H7 (cell line): ENCODE data around the gene SLC35G2. TPM values are rescaled to one million over a fixed set of nuclear protein-coding genes. Genes with fewer than 3 reads are reported as not detected.
A peak's percentile ranks its signal among the peaks of the same experiment; 100 is the strongest.
"Not testable (repeated sequence)": the region's sequence is repeated elsewhere in the genome, so short reads cannot be mapped to it uniquely, and the experiment has no call there.

Source experiments
- DNase-seq: peaks from one replicate; pipeline ENCODE4 v3.0.0; 2012
- H3K27me3 ChIP-seq: 2 replicates; pipeline ENCODE4 v1.6.0; 2011; ENCODE audit warnings: mild to moderate bottlenecking, low read length; ENCODE audit not compliant: control insufficient read depth, insufficient read depth
- H3K36me3 ChIP-seq: replicated peaks from 2 replicates; pipeline ENCODE4 v1.5.1; 2011; ENCODE audit warnings: low read length; ENCODE audit not compliant: control insufficient read depth, insufficient read depth
- H3K4me3 ChIP-seq: 2 replicates; pipeline ENCODE4 v1.5.1; 2011; ENCODE audit warnings: low read depth, mild to moderate bottlenecking, control low read depth, low read length, moderate library complexity; ENCODE audit not compliant: insufficient read depth
- total RNA-seq: library from RNA; depleted of rRNA; stranded (reverse); fragments of >200 nt; shearing (Covaris generic); gene quantifications from 2 replicates; pipeline ENCODE4 v1.2.3, GENCODE V29; 2014; rRNA removed

SLC35G2 gene
- total RNA-seq, result 6.7 and 7.2 TPM in 2 replicates

- peak; percentile 89 for DNase-seq
Measured at GRCh38 chr3:136818769-136819391, at the start of gene SLC35G2. Gene SLC35G2, plus strand, starts transcription at chr3:136819126. Its CDS starts 35,335 bp downstream, at chr3:136854461.

GRCh38 chr3:136772709-136773108 is 46.2 kb upstream of the SLC35G2 start:
- DNase-seq, result no peak
- no peaks in the 10 kb centered on the region for H3K27me3 ChIP-seq
- H3K4me3 ChIP-seq, result no peak overlapping the region
- no peaks in the 10 kb centered on the region for H3K36me3 ChIP-seq

More at GRCh38 chr3:136818769-136819391, at the start of gene SLC35G2:
- H3K4me3 ChIP-seq, result peak within 1 kb of the TSS; percentile 78
- no peaks in the 10 kb centered on the region for H3K36me3 ChIP-seq
- peaks cover 8% of the 10 kb centered on the region for H3K27me3 ChIP-seq

GRCh38 chr3:136778865-136779264 is 40.1 kb upstream of the SLC35G2 start:
- H3K36me3 ChIP-seq, result no peaks in the 10 kb centered on the region
- no peak for DNase-seq
- H3K4me3 ChIP-seq, result no peak overlapping the region
- no peaks in the 10 kb centered on the region for H3K27me3 ChIP-seq

GRCh38 chr3:136780741-136781140 is 38.2 kb upstream of the SLC35G2 start:
- no peak for DNase-seq
- H3K36me3 ChIP-seq, result no peaks in the 10 kb centered on the region
- H3K27me3 ChIP-seq, result no peaks in the 10 kb centered on the region
- no peak overlapping the region for H3K4me3 ChIP-seq

GRCh38 chr3:136783708-136784191 is 35.2 kb upstream of the SLC35G2 start:
- DNase-seq, result no peak
- no peaks in the 10 kb centered on the region for H3K27me3 ChIP-seq
- H3K4me3 ChIP-seq, result no peak overlapping the region
- no peaks in the 10 kb centered on the region for H3K36me3 ChIP-seq

GRCh38 chr3:136787349-136787748 is 31.6 kb upstream of the SLC35G2 start:
- DNase-seq, result no peak
- H3K27me3 ChIP-seq, result no peaks in the 10 kb centered on the region
- H3K36me3 ChIP-seq, result no peaks in the 10 kb centered on the region
- no peak overlapping the region for H3K4me3 ChIP-seq

GRCh38 chr3:136788154-136788553 is 30.8 kb upstream of the SLC35G2 start:
- DNase-seq, result no peak
- no peaks in the 10 kb centered on the region for H3K27me3 ChIP-seq
- H3K4me3 ChIP-seq, result no peak overlapping the region
- H3K36me3 ChIP-seq, result no peaks in the 10 kb centered on the region

- Histone ChIP-seq H3K4me3 (no peak overlapping the region), H3K36me3 (no peaks in the 10 kb centered on the region), H3K27me3 (no peaks in the 10 kb centered on the region)
- no peak for DNase-seq
Measured at GRCh38 chr3:136789976-136790375, 28.9 kb upstream of the SLC35G2 start.

- H3K36me3 ChIP-seq, result no peaks in the 10 kb centered on the region
- H3K4me3 ChIP-seq, result no peak overlapping the region
- no peak for DNase-seq
- no peaks in the 10 kb centered on the region for H3K27me3 ChIP-seq
Measured at GRCh38 chr3:136790786-136791185, 28.1 kb upstream of the SLC35G2 start.

- Histone ChIP-seq H3K27me3 (no peaks in the 10 kb centered on the region), H3K4me3 (no peak overlapping the region), H3K36me3 (no peaks in the 10 kb centered on the region)
- no peak for DNase-seq
Measured at GRCh38 chr3:136792556-136793330, 26.2 kb upstream of the SLC35G2 start.

GRCh38 chr3:136801146-136801545 is 17.8 kb upstream of the SLC35G2 start:
- H3K27me3 ChIP-seq, DNase-seq, H3K36me3 ChIP-seq, H3K4me3 ChIP-seq: not testable (repeated sequence)

GRCh38 chr3:136802481-136802996 is 16.4 kb upstream of the SLC35G2 start:
- no peaks in the 10 kb centered on the region for H3K36me3 ChIP-seq
- no peak for DNase-seq
- H3K27me3 ChIP-seq, result no peaks in the 10 kb centered on the region
- no peak overlapping the region for H3K4me3 ChIP-seq

- no peaks in the 10 kb centered on the region for H3K27me3 ChIP-seq
- no peak for DNase-seq
- no peak overlapping the region for H3K4me3 ChIP-seq
- H3K36me3 ChIP-seq, result no peaks in the 10 kb centered on the region
Measured at GRCh38 chr3:136804141-136804540, 14.8 kb upstream of the SLC35G2 start.

- H3K36me3 ChIP-seq, result no peaks in the 10 kb centered on the region
Measured at GRCh38 chr3:136804813-136805212, 14.1 kb upstream of the SLC35G2 start.

GRCh38 chr3:136805795-136806194 is 13.1 kb upstream of the SLC35G2 start:
- Histone ChIP-seq H3K36me3 (no peaks in the 10 kb centered on the region), H3K4me3 (no peak overlapping the region), H3K27me3 (no peaks in the 10 kb centered on the region)
- no peak for DNase-seq

More at GRCh38 chr3:136804813-136805212, 14.1 kb upstream of the SLC35G2 start:
- Histone ChIP-seq H3K4me3 (no peak overlapping the region), H3K27me3 (no peaks in the 10 kb centered on the region)
- no peak for DNase-seq
